Loucy (cell line): ENCODE data around the gene TMEM115.

ENCODE experiments used
- CTCF ChIP-seq: fragments of 200-600 bp; sonication (generic); conservative IDR thresholded peaks from 2 replicates; pipeline ENCODE4 v1.5.1; 2014; ENCODE audit warnings: mild to moderate bottlenecking, antibody characterized with exemption, low read length
- EZH2phosphoT487 ChIP-seq: fragments of 200-600 bp; IDR thresholded peaks from 2 replicates; pipeline ENCODE4 v1.6.1; 2018; ENCODE audit warnings: antibody characterized with exemption, mild to moderate bottlenecking, moderate library complexity, borderline replicate concordance

GRCh38 chr3:50340448-50341329, 18.6 kb downstream of the TMEM115 start, which contains the start of gene RASSF1:
- TF ChIP-seq CTCF = no peak
- no peak for TF ChIP-seq EZH2phosphoT487
